Thoracic aorta (tissue), 2 donors: Measurements from ENCODE around the gene MRM3. TPM values are rescaled to one million over a fixed set of nuclear protein-coding genes. Genes with fewer than 3 reads are reported as not detected.
"Not testable (repeated sequence)": the region's sequence is repeated elsewhere in the genome, so short reads cannot be mapped to it uniquely, and the experiment has no call there.

Source experiments
- ATAC-seq: fragments of 150-250 bp; one replicate; pipeline ENCODE4 v1.8.0; 2017; ENCODE audit warnings: low read depth; ENCODE audit not compliant: insufficient number of reproducible peaks, low FRiP score
- DNase-seq: peaks from one replicate; pipeline ENCODE4 v3.0.0-alpha.2; 2020; ENCODE audit warnings: low spot score
- H3K27ac ChIP-seq, 2 donors: fragments of 200-600 bp; sonication (generic); 1 replicate in 1 of 2; 2 replicates in 1 of 2; pipeline ENCODE4 v1.5.1; 2016; ENCODE audit warnings: mild to moderate bottlenecking in 2 of 2, moderate library complexity in 2 of 2
- H3K27me3 ChIP-seq: fragments of 200-600 bp; sonication (generic); replicated peaks from 2 replicates; pipeline ENCODE4 v1.6.0; 2016; ENCODE audit warnings: mild to moderate bottlenecking; ENCODE audit not compliant: insufficient read depth
- H3K36me3 ChIP-seq: fragments of 200-600 bp; sonication (generic); one replicate; pipeline ENCODE4 v1.5.1; 2016
- H3K4me1 ChIP-seq, 2 donors: fragments of 200-600 bp; sonication (generic); 1 replicate in 1 of 2; 2 replicates in 1 of 2; pipeline versions ENCODE4 v1.5.1 to v1.6.0; 2016; ENCODE audit warnings: low read depth in 2 of 2, mild to moderate bottlenecking in 1 of 2; ENCODE audit not compliant: control insufficient read depth in 1 of 2
- H3K4me3 ChIP-seq: fragments of 200-600 bp; sonication (generic); 2 replicates; pipeline ENCODE4 v1.5.1; 2016; ENCODE audit warnings: mild to moderate bottlenecking
- H3K9me3 ChIP-seq: fragments of 200-600 bp; sonication (generic); 2 replicates; pipeline ENCODE4 v1.5.1; 2016
- CTCF ChIP-seq: fragments of 200-600 bp; sonication (generic); IDR thresholded peaks from one replicate; pipeline ENCODE4 v1.5.1; 2019; ENCODE audit warnings: antibody characterized with exemption
- total RNA-seq, 2 donors: library from RNA; depleted of rRNA; stranded (reverse); fragments of >200 nt; gene quantifications; one replicate each; pipeline versions ENCODE4 v1.1.0 to v1.2.3, GENCODE V29; 2016

MRM3 gene
- total RNA-seq, 2 donors from 2014 or later: 5.7 to 10.5 TPM

- Histone ChIP-seq H3K27me3 (no peaks in the 10 kb centered on the region), H3K27ac (peak overlapping the region in 1 of 2 donors; percentile 57), H3K4me3 (no peak overlapping the region), H3K4me1 (peaks cover 0 to 2% of the 10 kb centered on the region in 2 donors), H3K9me3 (no peaks in the 10 kb centered on the region), H3K36me3 (peaks cover 31% of the 10 kb centered on the region)
- ATAC-seq (no peak), DNase-seq (no peak)
- no peak for TF ChIP-seq CTCF
These were observed 7.1 kb downstream of the MRM3 start for GRCh38 chr17:789160-789840.

GRCh38 chr17:789931-790873, 8.0 kb downstream of the MRM3 start:
- ATAC-seq: not testable (repeated sequence)

GRCh38 chr17:790874-791247, 8.7 kb downstream of the MRM3 start:
- Histone ChIP-seq H3K36me3 (peaks cover 31% of the 10 kb centered on the region), H3K4me3 (peak overlapping the region; percentile 24), H3K27ac (peak overlapping the region in 1 of 2 donors; percentile 46)
- H3K27me3 ChIP-seq, H3K4me1 ChIP-seq, ATAC-seq, DNase-seq, H3K9me3 ChIP-seq: not testable (repeated sequence)

More at GRCh38 chr17:789931-790873, 8.0 kb downstream of the MRM3 start:
- not testable (repeated sequence) for H3K9me3 ChIP-seq, H3K27me3 ChIP-seq, H3K4me1 ChIP-seq, DNase-seq, H3K4me3 ChIP-seq
- Histone ChIP-seq H3K27ac (peak overlapping the region in 1 of 2 donors; percentile 57), H3K36me3 (peaks cover 31% of the 10 kb centered on the region)

GRCh38 chr17:791829-792228, 9.7 kb downstream of the MRM3 start:
- no peak overlapping the region for H3K27ac ChIP-seq
- DNase-seq: no peak

GRCh38 chr17:792277-792676, 10.1 kb downstream of the MRM3 start:
- H3K36me3 ChIP-seq: peaks cover 29% of the 10 kb centered on the region
- H3K4me3 ChIP-seq: no peak overlapping the region
- no peaks in the 10 kb centered on the region for H3K27me3 ChIP-seq
- DNase-seq: no peak
- peaks cover 0 to 4% of the 10 kb centered on the region in 2 donors for H3K4me1 ChIP-seq
- H3K27ac ChIP-seq: no peak overlapping the region
- H3K9me3 ChIP-seq: no peaks in the 10 kb centered on the region
- no peak for ATAC-seq
- TF ChIP-seq CTCF: no peak

More at GRCh38 chr17:791829-792228, 9.7 kb downstream of the MRM3 start:
- no peaks in the 10 kb centered on the region for H3K9me3 ChIP-seq
- no peaks in the 10 kb centered on the region for H3K27me3 ChIP-seq
- TF ChIP-seq CTCF: no peak
- H3K4me3 ChIP-seq: no peak overlapping the region
- no peak for ATAC-seq
- peaks cover 0 to 4% of the 10 kb centered on the region in 2 donors for H3K4me1 ChIP-seq
- H3K36me3 ChIP-seq: peaks cover 31% of the 10 kb centered on the region

GRCh38 chr17:794876-795275, 12.7 kb downstream of the MRM3 start:
- Histone ChIP-seq H3K27ac (no peak overlapping the region), H3K4me1 (peaks cover 0 to 4% of the 10 kb centered on the region in 2 donors), H3K27me3 (no peaks in the 10 kb centered on the region), H3K36me3 (peaks cover 8% of the 10 kb centered on the region), H3K9me3 (no peaks in the 10 kb centered on the region), H3K4me3 (peak overlapping the region; percentile 63)
- ATAC-seq (peak; percentile 19), DNase-seq (peak; percentile 65)
- peak; percentile 79 for TF ChIP-seq CTCF
